ENCODE measurements around the gene PDE4D.

DNA sequence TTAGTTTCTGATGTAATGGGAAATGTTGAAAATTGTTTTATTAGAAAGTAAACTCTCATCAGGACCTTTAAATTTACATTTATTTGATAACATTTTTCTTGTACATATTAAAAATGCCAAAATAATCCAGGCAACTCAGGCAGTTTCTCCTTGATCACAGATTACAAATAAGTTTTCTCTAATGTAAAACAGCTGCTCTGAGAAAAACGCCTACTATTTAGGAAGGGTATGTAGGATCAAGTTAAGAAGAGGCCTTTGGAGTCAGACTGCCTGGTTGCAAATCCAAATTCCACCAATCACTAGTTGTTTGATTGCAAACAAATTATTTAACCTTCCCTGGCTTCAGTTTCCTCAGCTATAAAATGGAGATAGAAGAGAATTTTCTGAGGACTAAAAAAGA lies 610.8 kb downstream of the PDE4D start:
- TF ChIP-seq PATZ1 (CRISPR knock-in tag; IDR thresholded peaks at IDR 0.05; ENCODE audit: borderline replicate concordance) (no peak), OSR1 (CRISPR knock-in tag; IDR thresholded peaks at IDR 0.05) (no peak), ZFP3 (CRISPR knock-in tag; IDR thresholded peaks at IDR 0.05) (no peak), ZNF8 (CRISPR knock-in tag; IDR thresholded peaks at IDR 0.05) (no peak), SNAI2 (CRISPR knock-in tag; IDR thresholded peaks at IDR 0.05) (no peak), GLIS3 (CRISPR knock-in tag; IDR thresholded peaks at IDR 0.05) (no peak), BACH2 (CRISPR knock-in tag; IDR thresholded peaks at IDR 0.05; ENCODE audit: borderline replicate concordance) (no peak), ZFP30 (CRISPR knock-in tag; IDR thresholded peaks at IDR 0.05) (no peak), CREB5 (CRISPR knock-in tag; IDR thresholded peaks at IDR 0.05; ENCODE audit: low read depth) (no peak)
- TF ChIP-seq, protein P1, sequence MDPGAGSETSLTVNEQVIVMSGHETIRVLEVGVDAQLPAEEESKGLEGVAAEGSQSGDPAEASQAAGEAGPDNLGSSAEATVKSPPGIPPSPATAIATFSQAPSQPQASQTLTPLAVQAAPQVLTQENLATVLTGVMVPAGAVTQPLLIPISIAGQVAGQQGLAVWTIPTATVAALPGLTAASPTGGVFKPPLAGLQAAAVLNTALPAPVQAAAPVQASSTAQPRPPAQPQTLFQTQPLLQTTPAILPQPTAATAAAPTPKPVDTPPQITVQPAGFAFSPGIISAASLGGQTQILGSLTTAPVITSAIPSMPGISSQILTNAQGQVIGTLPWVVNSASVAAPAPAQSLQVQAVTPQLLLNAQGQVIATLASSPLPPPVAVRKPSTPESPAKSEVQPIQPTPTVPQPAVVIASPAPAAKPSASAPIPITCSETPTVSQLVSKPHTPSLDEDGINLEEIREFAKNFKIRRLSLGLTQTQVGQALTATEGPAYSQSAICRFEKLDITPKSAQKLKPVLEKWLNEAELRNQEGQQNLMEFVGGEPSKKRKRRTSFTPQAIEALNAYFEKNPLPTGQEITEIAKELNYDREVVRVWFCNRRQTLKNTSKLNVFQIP (CRISPR knock-in tag; IDR thresholded peaks at IDR 0.05; ENCODE audit: borderline replicate concordance, low read depth): no peak

Data from SK-N-SH treated with all-trans-retinoic acid at 6 μM for 48 hours (cell line).